WI38 (cell line): Measurements from ENCODE around the gene CSH2.

Experiments used
- H3K4me3 ChIP-seq: 2 replicates; pipeline ENCODE4 v1.5.1; 2011; ENCODE audit warnings: low read depth, mild to moderate bottlenecking, control low read depth, low read length
- CTCF ChIP-seq: IDR thresholded peaks from 2 replicates; pipeline ENCODE4 v1.5.1; 2012; ENCODE audit warnings: low read depth, mild to moderate bottlenecking, control low read depth, low read length

CSH2 gene

GRCh38 chr17:63842173-63842539 is 31.3 kb downstream of the CSH2 start:
- peak overlapping the region; percentile 87 for H3K4me3 ChIP-seq
- TF ChIP-seq CTCF: no peak

GRCh38 chr17:63841350-63842172 is 31.9 kb downstream of the CSH2 start:
- peak overlapping the region; percentile 87 for H3K4me3 ChIP-seq
- no peak for TF ChIP-seq CTCF

GRCh38 chr17:63840591-63841349 is 32.7 kb downstream of the CSH2 start:
- peak overlapping the region; percentile 87 for H3K4me3 ChIP-seq
- TF ChIP-seq CTCF: no peak

- TF ChIP-seq CTCF: no peak
- H3K4me3 ChIP-seq: no peak overlapping the region
Measured at GRCh38 chr17:63838631-63839171, 34.8 kb downstream of the CSH2 start.

- H3K4me3 ChIP-seq: no peak overlapping the region
- TF ChIP-seq CTCF: no peak
Measured at GRCh38 chr17:63837962-63838600, 35.4 kb downstream of the CSH2 start.

GRCh38 chr17:63837480-63837879 is 36.0 kb downstream of the CSH2 start:
- no peak for TF ChIP-seq CTCF
- no peak overlapping the region for H3K4me3 ChIP-seq
